GM12864 (cell line): ENCODE results near the gene FOXL3.
"Not testable (repeated sequence)": the region's sequence is repeated elsewhere in the genome, so short reads cannot be mapped to it uniquely, and the experiment has no call there.

ENCODE experiments used
- DNase-seq: peaks from one replicate; pipeline ENCODE4 v3.0.0-alpha.2; 2011; ENCODE audit warnings: low read depth
- H3K4me3 ChIP-seq: 2 replicates; pipeline ENCODE4 v1.5.1; 2011; ENCODE audit warnings: mild to moderate bottlenecking, low read depth, low read length, control low read depth
- CTCF ChIP-seq: IDR thresholded peaks from 2 replicates; pipeline ENCODE4 v1.5.1; 2011; ENCODE audit warnings: low read depth, mild to moderate bottlenecking, moderate library complexity, low read length, control low read depth, inconsistent platforms; ENCODE audit errors: missing control alignments

Gene FOXL3

DNA sequence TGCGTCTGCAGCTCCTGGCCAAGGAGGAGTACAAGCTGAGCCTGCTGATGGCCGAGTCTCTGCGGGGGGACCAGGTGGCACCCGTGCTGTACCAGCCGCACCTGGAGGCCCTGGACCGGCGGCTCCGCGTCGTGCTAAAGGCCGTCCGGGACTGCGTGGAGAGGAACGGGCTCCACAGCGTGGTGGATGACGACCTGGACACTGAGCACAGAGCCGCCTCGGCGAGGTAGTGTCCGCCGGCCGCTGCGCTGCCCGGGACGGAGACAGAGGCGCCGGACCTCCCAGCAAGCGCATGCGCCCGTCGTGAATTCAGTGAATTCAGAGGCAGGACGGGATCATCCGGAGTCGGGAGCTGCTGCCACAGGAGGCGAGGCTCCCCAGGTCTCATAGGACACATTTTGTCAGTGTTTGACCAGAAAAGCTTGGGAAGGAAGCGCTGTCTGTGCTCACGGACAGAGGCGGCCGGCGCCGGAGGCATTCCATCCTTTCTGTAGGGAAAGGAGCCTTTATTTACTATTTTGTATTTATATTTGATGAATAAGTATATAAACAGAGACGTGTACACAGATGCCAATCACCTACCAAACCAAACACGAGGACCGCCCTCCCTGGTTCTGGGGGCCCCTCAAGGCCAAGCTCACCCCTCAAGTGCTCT lies 30.1 kb upstream of the FOXL3 start:
- DNase-seq, result no peak
- no peak overlapping the region for H3K4me3 ChIP-seq
- TF ChIP-seq CTCF, result no peak

- H3K4me3 ChIP-seq, result no peak overlapping the region
- DNase-seq, result no peak
- TF ChIP-seq CTCF, result no peak
Observed at GRCh38 chr7:260441-261281, 29.3 kb upstream of the FOXL3 start.

GRCh38 chr7:261341-262250 lies 28.4 kb upstream of the FOXL3 start:
- TF ChIP-seq CTCF, result no peak
- DNase-seq, result no peak
- no peak overlapping the region for H3K4me3 ChIP-seq

DNA sequence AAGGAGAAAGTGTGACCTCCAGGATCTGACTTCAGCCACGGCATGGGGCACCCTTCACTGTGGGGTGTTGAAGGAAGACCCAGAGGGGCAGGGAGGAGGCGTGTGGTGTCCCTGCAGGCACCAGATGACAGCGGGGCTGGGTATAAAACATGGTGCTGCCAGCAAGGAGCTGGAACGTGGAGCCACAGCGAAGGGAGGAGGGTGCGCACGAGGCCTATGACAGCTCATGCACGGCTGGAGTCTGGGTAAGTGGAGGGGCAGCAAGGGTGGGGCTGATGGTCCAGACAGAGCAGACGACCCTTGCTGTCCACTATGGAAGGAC lies 27.8 kb upstream of the FOXL3 start:
- DNase-seq, result no peak
- no peak for TF ChIP-seq CTCF
- H3K4me3 ChIP-seq, result no peak overlapping the region

DNA sequence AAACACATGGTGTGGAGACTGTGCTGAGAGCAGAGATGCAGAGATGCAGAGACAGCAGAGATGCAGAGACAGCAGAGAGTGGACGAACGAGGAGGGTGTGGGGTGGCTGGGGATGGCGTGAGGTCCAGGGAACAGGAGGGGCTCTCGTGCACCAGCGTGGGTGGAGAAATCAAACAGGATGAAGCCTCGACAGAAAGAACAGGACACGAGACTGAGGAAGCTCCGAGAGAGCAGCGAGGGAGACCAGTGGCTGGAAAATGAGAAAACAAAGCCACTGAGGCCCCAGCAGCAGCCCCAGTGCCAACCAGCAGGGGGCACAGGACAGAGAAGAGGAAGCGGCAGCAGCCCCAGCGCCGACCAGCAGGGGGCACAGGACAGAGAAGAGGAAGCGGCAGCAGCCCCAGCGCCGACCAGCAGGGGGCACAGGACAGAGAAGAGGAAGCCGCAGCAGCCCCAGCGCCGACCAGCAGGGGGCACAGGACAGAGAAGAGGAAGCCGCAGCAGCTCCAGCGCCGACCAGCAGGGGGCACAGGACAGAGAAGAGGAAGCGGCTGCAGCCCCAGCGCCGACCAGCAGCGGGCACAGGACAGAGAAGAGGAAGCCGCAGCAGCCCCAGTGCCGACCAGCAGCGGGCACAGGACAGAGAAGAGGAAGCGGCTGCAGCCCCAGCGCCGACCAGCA lies 27.2 kb upstream of the FOXL3 start:
- TF ChIP-seq CTCF, result peak; percentile 25
- H3K4me3 ChIP-seq, result not testable (repeated sequence)

DNA sequence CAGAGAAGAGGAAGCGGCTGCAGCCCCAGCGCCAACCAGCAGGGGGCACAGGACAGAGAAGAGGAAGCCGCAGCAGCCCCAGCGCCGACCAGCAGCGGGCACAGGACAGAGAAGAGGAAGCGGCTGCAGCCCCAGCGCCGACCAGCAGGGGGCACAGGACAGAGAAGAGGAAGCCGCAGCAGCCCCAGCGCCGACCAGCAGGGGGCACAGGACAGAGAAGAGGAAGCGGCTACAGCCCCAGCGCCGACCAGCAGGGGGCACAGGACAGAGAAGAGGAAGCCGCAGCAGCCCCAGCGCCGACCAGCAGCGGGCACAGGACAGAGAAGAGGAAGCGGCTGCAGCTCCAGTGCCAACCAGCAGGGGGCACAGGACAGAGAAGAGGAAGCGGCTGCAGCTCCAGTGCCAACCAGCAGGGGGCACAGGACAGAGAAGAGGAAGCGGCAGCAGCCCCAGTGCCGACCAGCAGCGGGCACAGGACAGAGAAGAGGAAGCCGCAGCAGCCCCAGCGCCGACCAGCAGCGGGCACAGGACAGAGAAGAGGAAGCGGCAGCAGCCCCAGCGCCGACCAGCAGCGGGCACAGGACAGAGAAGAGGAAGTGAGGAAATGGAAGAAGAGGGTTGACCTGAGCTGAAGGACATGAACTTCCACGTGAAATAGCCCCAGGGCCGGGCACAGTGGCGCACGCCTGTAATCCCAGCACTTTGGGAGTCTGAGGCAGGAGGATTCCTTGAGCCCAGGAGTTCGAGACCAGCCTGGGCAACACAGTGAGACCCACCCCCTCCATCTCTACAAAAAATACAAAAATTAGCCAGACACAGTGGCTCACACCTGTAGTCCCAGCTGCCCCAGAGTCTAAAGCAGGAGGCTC lies 26.3 kb upstream of the FOXL3 start:
- not testable (repeated sequence) for DNase-seq
- peak; percentile 32 for TF ChIP-seq CTCF

More for the DNA sequence above, 27.2 kb upstream of the FOXL3 start:
- not testable (repeated sequence) for DNase-seq

More for the DNA sequence above, 26.3 kb upstream of the FOXL3 start:
- H3K4me3 ChIP-seq, result not testable (repeated sequence)
